A549 (cell line): ENCODE measurements around the gene MYL4. TPM values are rescaled to one million over a fixed set of nuclear protein-coding genes. Genes with fewer than 3 reads are reported as not detected.
"Not testable (repeated sequence)": the region's sequence is repeated elsewhere in the genome, so short reads cannot be mapped to it uniquely, and the experiment has no call there.

ENCODE experiments used
- ATAC-seq, 2 experiments: fragments of 200-7000 bp in 1 of 2; fragments of >200 bp in 1 of 2; cut with Nextera tagmentation in 1 of 2; cut with Tn5 transposase in 1 of 2; 3 replicates each; pipeline versions ENCODE4 v1.8.0 to v1.9.1; 2018 to 2020; ENCODE audit warnings: mild to moderate bottlenecking in 1 of 2, moderate library complexity in 1 of 2
- CTCF ChIA-PET: fragments of 300-600 bp; sonication (Branson Sonifier 250); formaldehyde crosslinking; extraction: SDS; loops from one replicate; lab custom pipeline; 2021; ENCODE audit warnings: antibody characterized with exemption, inconsistent platforms; lab: Yijun Ruan, JAX
- POLR2A ChIA-PET: fragments of 350-600 bp; formaldehyde crosslinking; extraction: SDS; loops from one replicate; lab custom pipeline; 2021; ENCODE audit warnings: antibody characterized with exemption, inconsistent platforms; lab: Yijun Ruan, JAX
- DNase-seq, 2 experiments: peaks; one replicate each; pipeline versions ENCODE4 v3.0.0 to v3.0.0-alpha.2; 2011 to 2016; ENCODE audit warnings: low read depth in 1 of 2, low spot score in 1 of 2
- FAIRE-seq: peaks from 2 replicates; lab custom pipeline; 2011; peaks lifted over from hg19 to GRCh38; lab: Jason Lieb, UNC
- H3K27ac ChIP-seq, 2 experiments: fragments of >200 bp; sonication (Bioruptor Twin); formaldehyde crosslinking; 3 replicates each; pipeline ENCODE4 v1.5.1; 2016 to 2017
- H3K4me1 ChIP-seq: fragments of >200 bp; sonication (Bioruptor Twin); formaldehyde crosslinking; 3 replicates; pipeline ENCODE4 v1.6.1; 2016
- H3K4me2 ChIP-seq: fragments of >200 bp; sonication (Bioruptor Twin); formaldehyde crosslinking; 3 replicates; pipeline ENCODE4 v1.6.1; 2016
- H3K4me3 ChIP-seq: fragments of >200 bp; sonication (Bioruptor Twin); formaldehyde crosslinking; 3 replicates; pipeline ENCODE4 v1.5.1; 2016
- H3K9me3 ChIP-seq: fragments of >200 bp; sonication (Bioruptor Twin); formaldehyde crosslinking; 3 replicates; pipeline ENCODE4 v1.6.1; 2016
- BCL3 ChIP-seq: fragments of >200 bp; sonication (Bioruptor Twin); formaldehyde crosslinking; IDR thresholded peaks from 3 replicates; pipeline ENCODE4 v1.6.1; 2016
- CBX2 ChIP-seq: fragments of 200-600 bp; sonication (generic); IDR thresholded peaks from 2 replicates; pipeline ENCODE4 v1.6.1; 2016; ENCODE audit warnings: low read depth, mild to moderate bottlenecking, borderline replicate concordance
- CEBPB ChIP-seq, 2 experiments: fragments of >200 bp in 1 of 2; sonication (Bioruptor Twin) in 1 of 2; formaldehyde crosslinking in 1 of 2; IDR thresholded peaks; 2 replicates each; pipeline ENCODE4 v1.6.1; 2012 to 2016
- CHD2 ChIP-seq: fragments of 150-350 bp; IDR thresholded peaks from 2 replicates; pipeline ENCODE4 v1.6.1; 2014; ENCODE audit warnings: low read length; ENCODE audit not compliant: partially characterized antibody
- EP300 ChIP-seq, 2 experiments: fragments of >200 bp; sonication (Bioruptor Twin); formaldehyde crosslinking; IDR thresholded peaks; 2 replicates in 1 of 2; 3 replicates in 1 of 2; pipeline ENCODE4 v1.6.1; 2016 to 2017
- FOSL2 ChIP-seq, 2 experiments: fragments of 450-650 bp in 1 of 2; fragments of >200 bp in 1 of 2; sonication (Bioruptor Twin) in 1 of 2; formaldehyde crosslinking; IDR thresholded peaks; 2 replicates each; pipeline versions ENCODE4 v1.5.0 to v1.6.1; 2016 to 2020; ENCODE audit warnings: mild to moderate bottlenecking in 1 of 2, moderate library complexity in 1 of 2
- GATA3 ChIP-seq: IDR thresholded peaks from 2 replicates; pipeline ENCODE4 v1.6.1; 2012; ENCODE audit warnings: borderline replicate concordance
- HOXB13 ChIP-seq: fragments of 250-450 bp; sonication (Bioruptor Pico); IDR thresholded peaks from 2 replicates; pipeline ENCODE4 v1.5.0; 2020; ENCODE audit warnings: low read depth, mild to moderate bottlenecking, moderate library complexity
- JUNB ChIP-seq: fragments of >200 bp; sonication (Bioruptor Twin); formaldehyde crosslinking; IDR thresholded peaks from 2 replicates; pipeline ENCODE4 v1.6.1; 2016
- KDM1A ChIP-seq: fragments of 200-600 bp; sonication (generic); IDR thresholded peaks from 2 replicates; pipeline ENCODE4 v1.6.1; 2016; ENCODE audit warnings: low read depth, mild to moderate bottlenecking
- KDM5A ChIP-seq: fragments of 200-600 bp; sonication (generic); IDR thresholded peaks from 2 replicates; pipeline ENCODE4 v1.6.1; 2016; ENCODE audit warnings: antibody characterized with exemption, mild to moderate bottlenecking
- MAFK ChIP-seq: fragments of 450-650 bp; IDR thresholded peaks from 2 replicates; pipeline ENCODE4 v1.6.1; 2014; ENCODE audit not compliant: partially characterized antibody
- MYC ChIP-seq: IDR thresholded peaks from 2 replicates; pipeline ENCODE4 v1.6.1; 2012; ENCODE audit warnings: mild to moderate bottlenecking, inconsistent platforms, low read length, improper control_type of control experiment, borderline replicate concordance
- NPAS2 ChIP-seq: fragments of 250-450 bp; sonication (Bioruptor Pico); IDR thresholded peaks from 2 replicates; pipeline ENCODE4 v1.8.0; 2022; ENCODE audit warnings: mild to moderate bottlenecking, moderate library complexity, borderline replicate concordance
- NR3C1 ChIP-seq: fragments of >200 bp; sonication (Bioruptor Twin); formaldehyde crosslinking; IDR thresholded peaks from 3 replicates; pipeline ENCODE4 v1.6.1; 2017
- PBX3 ChIP-seq: IDR thresholded peaks from 2 replicates; pipeline ENCODE4 v1.6.1; 2012
- POLR2AphosphoS2 ChIP-seq: conservative IDR thresholded peaks from 2 replicates; pipeline ENCODE4 v1.6.1; 2012; ENCODE audit warnings: low read length, improper control_type of control experiment, inconsistent platforms
- RARB ChIP-seq: fragments of 250-450 bp; sonication (Bioruptor Pico); IDR thresholded peaks from 2 replicates; pipeline ENCODE4 v1.8.0; 2021; ENCODE audit warnings: mild to moderate bottlenecking, moderate library complexity
- TP53 ChIP-seq: fragments of 250-450 bp; sonication (Bioruptor Pico); IDR thresholded peaks from 2 replicates; pipeline ENCODE4 v1.5.0; 2021; ENCODE audit warnings: mild to moderate bottlenecking, moderate library complexity
- WGBS: methylation state at CpG from one replicate; pipeline ENCODE4 v1.1.6; 2017; ENCODE audit errors: missing lambda C conversion rate; 5-methylcytosine and 5-hydroxymethylcytosine counted together
- polyA plus RNA-seq, 4 experiments: library from polyadenylated mRNA; depleted of rRNA in 3 of 4; stranded (reverse); fragments of >200 nt; fragmentation: RNase III in 1 of 4; extraction: RNeasy Plus Mini Kit Qiagen cat#74134 plus additional on column Dnase treatment in 1 of 4; gene quantifications; 2 replicates in 3 of 4; 3 replicates in 1 of 4; pipeline ENCODE4 v1.2.3, GENCODE V29; 2011 to 2017
- TF ChIP-seq, protein P1 (sequence below): IDR thresholded peaks from 2 replicates; pipeline ENCODE4 v1.6.1; 2012; ENCODE audit warnings: low read depth, borderline replicate concordance
- TF ChIP-seq, protein P2 (sequence below): fragments of 150-350 bp; IDR thresholded peaks from 2 replicates; pipeline ENCODE4 v1.6.1; 2014; ENCODE audit warnings: low read depth, mild to moderate bottlenecking, low read length
- TF ChIP-seq, protein P3 (sequence below): fragments of >200 bp; sonication (Bioruptor Twin); formaldehyde crosslinking; IDR thresholded peaks from 3 replicates; pipeline ENCODE4 v1.5.1; 2016

The MYL4 gene
- polyA plus RNA-seq, 2 of the 4 experiments (the other 2 are of a cell fraction) = not detected

DNA sequence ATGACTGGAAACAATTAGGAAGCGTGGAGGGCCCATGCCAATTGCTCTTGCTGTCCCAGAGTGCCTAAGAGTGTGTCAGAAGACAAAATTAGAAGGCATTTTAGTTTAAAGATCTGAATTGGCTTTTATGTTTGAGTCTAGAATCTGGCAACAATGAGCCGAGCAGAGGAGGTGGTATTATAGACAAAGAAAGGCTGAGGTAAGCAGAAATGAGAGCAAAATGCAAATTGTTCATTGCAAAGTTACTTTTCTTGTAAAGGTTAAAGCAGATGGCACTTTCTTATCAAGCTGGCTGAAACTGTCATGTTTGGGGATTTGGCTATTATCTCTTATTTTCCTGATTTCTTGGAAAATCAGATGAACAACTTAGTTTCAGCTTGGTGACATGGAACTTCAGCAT is 3.3 kb downstream of the MYL4 start:
- FAIRE-seq (no peak), ATAC-seq (no peak), DNase-seq (no peak)
- 51% methylated on average over 2 of the region's 2 CpGs for WGBS
- Histone ChIP-seq H3K4me2 (no peak overlapping the region), H3K4me3 (no peak overlapping the region), H3K4me1 (no peaks in the 10 kb centered on the region), H3K27ac (no peak overlapping the region), H3K9me3 (no peaks in the 10 kb centered on the region)
- ChIA-PET CTCF (interaction anchor here (1.0 to 1.4 kb wide), 2 partner anchors 17 to 103 kb away, joined by 3 read pairs; no protein-coding TSS in a partner anchor), POLR2A (no interaction called here)
- no peak for TF ChIP-seq MYC
- peak; percentile 89 for TF ChIP-seq MAFK
- no peak for TF ChIP-seq POLR2AphosphoS2

- Histone ChIP-seq H3K4me2 (no peak overlapping the region), H3K9me3 (no peaks in the 10 kb centered on the region), H3K4me1 (no peaks in the 10 kb centered on the region), H3K4me3 (no peak overlapping the region), H3K27ac (no peak overlapping the region)
- DNase-seq (no peak), ATAC-seq (no peak), FAIRE-seq (no peak)
- POLR2A ChIA-PET = no interaction called here
- 68% methylated on average over 4 of the region's 4 CpGs for WGBS
- CTCF ChIA-PET = interaction anchor here (1.4 kb wide), 1 partner anchor 102 kb away, joined by 3 read pairs; no protein-coding TSS in a partner anchor
- TF ChIP-seq NPAS2 (CRISPR knock-in tag) (no peak), MYC (no peak), RARB (CRISPR knock-in tag) (no peak), CHD2 (no peak), TP53 (CRISPR knock-in tag) (no peak), PBX3 (no peak), KDM1A (no peak), NR3C1 (no peak), HOXB13 (no peak), GATA3 (no peak), KDM5A (no peak), CBX2 (no peak)
- TF ChIP-seq, protein P1, sequence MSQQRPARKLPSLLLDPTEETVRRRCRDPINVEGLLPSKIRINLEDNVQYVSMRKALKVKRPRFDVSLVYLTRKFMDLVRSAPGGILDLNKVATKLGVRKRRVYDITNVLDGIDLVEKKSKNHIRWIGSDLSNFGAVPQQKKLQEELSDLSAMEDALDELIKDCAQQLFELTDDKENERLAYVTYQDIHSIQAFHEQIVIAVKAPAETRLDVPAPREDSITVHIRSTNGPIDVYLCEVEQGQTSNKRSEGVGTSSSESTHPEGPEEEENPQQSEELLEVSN = no peak
- TF ChIP-seq, protein P2, sequence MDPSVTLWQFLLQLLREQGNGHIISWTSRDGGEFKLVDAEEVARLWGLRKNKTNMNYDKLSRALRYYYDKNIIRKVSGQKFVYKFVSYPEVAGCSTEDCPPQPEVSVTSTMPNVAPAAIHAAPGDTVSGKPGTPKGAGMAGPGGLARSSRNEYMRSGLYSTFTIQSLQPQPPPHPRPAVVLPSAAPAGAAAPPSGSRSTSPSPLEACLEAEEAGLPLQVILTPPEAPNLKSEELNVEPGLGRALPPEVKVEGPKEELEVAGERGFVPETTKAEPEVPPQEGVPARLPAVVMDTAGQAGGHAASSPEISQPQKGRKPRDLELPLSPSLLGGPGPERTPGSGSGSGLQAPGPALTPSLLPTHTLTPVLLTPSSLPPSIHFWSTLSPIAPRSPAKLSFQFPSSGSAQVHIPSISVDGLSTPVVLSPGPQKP = no peak
- TF ChIP-seq, protein P3, sequence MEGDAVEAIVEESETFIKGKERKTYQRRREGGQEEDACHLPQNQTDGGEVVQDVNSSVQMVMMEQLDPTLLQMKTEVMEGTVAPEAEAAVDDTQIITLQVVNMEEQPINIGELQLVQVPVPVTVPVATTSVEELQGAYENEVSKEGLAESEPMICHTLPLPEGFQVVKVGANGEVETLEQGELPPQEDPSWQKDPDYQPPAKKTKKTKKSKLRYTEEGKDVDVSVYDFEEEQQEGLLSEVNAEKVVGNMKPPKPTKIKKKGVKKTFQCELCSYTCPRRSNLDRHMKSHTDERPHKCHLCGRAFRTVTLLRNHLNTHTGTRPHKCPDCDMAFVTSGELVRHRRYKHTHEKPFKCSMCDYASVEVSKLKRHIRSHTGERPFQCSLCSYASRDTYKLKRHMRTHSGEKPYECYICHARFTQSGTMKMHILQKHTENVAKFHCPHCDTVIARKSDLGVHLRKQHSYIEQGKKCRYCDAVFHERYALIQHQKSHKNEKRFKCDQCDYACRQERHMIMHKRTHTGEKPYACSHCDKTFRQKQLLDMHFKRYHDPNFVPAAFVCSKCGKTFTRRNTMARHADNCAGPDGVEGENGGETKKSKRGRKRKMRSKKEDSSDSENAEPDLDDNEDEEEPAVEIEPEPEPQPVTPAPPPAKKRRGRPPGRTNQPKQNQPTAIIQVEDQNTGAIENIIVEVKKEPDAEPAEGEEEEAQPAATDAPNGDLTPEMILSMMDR = no peak
Observed at GRCh38 chr17:47213540-47213939, 4.4 kb downstream of the MYL4 start.

DNA sequence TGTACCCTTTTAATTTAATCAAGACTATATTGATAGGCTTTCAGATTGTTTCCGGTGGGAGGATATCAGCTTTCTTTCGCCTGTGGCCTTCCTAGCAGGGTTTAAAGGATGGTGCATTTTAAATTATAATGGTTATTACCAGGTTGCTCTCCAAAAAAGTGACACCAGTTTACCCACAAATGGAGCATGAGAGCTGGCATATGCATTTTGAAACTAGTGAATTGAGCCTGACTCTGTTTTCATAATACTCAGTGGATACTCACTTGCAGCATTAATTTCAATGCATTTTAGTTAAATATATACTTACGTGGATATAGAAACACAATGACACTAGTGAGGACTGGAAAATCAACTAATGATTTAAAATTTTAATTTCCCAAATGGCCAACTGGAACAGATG is 5.8 kb downstream of the MYL4 start:
- CTCF ChIA-PET = interaction anchor here (1.1 kb wide), 1 partner anchor 23 kb away, joined by 3 read pairs; no protein-coding TSS in a partner anchor
- Histone ChIP-seq H3K27ac (no peak overlapping the region), H3K4me2 (no peak overlapping the region), H3K4me1 (no peaks in the 10 kb centered on the region), H3K9me3 (no peaks in the 10 kb centered on the region), H3K4me3 (no peak overlapping the region)
- TF ChIP-seq EP300 (IDR thresholded peaks at IDR 0.05) (no peak), GATA3 (no peak), CEBPB (IDR thresholded peaks at IDR 0.05) (no peak), JUNB (no peak), PBX3 (no peak), CBX2 (no peak), KDM5A (no peak), FOSL2 (IDR thresholded peaks at IDR 0.05) (no peak), FOSL2 (CRISPR knock-in tag; IDR thresholded peaks at IDR 0.05) (no peak), BCL3 (no peak)
- ATAC-seq (no peak), DNase-seq (no peak), FAIRE-seq (no peak)
- POLR2A ChIA-PET = no interaction called here
- WGBS = 79% methylated on average over 3 of the region's 3 CpGs

GRCh38 chr17:47216821-47217220 is 7.7 kb downstream of the MYL4 start:
- POLR2A ChIA-PET, ATAC-seq, H3K4me2 ChIP-seq, H3K4me1 ChIP-seq, H3K4me3 ChIP-seq, FAIRE-seq, DNase-seq, H3K9me3 ChIP-seq, H3K27ac ChIP-seq: not testable (repeated sequence)
- WGBS = 73% methylated on average over 4 of the region's 4 CpGs
- CTCF ChIA-PET = interaction anchor here (1.4 kb wide), 1 partner anchor 98 kb away, joined by 3 read pairs; no protein-coding TSS in a partner anchor
